Stomach (tissue), 19 donors: Measurements from ENCODE around the gene RAPGEFL1. TPM values are rescaled to one million over a fixed set of nuclear protein-coding genes. Genes with fewer than 3 reads are reported as not detected.
A peak's percentile ranks its signal among the peaks of the same experiment; 100 is the strongest.

ENCODE experiments used
- DNase-seq, 2 donors: peaks; one replicate each; pipeline versions ENCODE4 v3.0.0 to v3.0.0-alpha.2; 2013 to 2019
- H3K27ac ChIP-seq, 5 donors: fragments of 200-600 bp in 4 of 5; sonication (generic) in 4 of 5; one replicate each; pipeline ENCODE4 v1.5.1; 2013 to 2019; ENCODE audit warnings: mild to moderate bottlenecking in 1 of 5, moderate library complexity in 1 of 5
- H3K27me3 ChIP-seq, 3 donors: fragments of 200-600 bp; sonication (generic); one replicate each; pipeline ENCODE4 v1.5.1; 2017 to 2019; ENCODE audit warnings: mixed run types in 1 of 3
- H3K36me3 ChIP-seq, 4 donors: fragments of 200-600 bp; sonication (generic); 1 replicate in 3 of 4; 2 replicates in 1 of 4; pipeline ENCODE4 v1.5.1; 2016 to 2019
- H3K4me1 ChIP-seq, 4 donors: fragments of 200-600 bp; sonication (generic); one replicate each; pipeline ENCODE4 v1.5.1; 2016 to 2019
- H3K4me3 ChIP-seq, 4 donors: fragments of 200-600 bp; sonication (generic) in 3 of 4; one replicate each; pipeline ENCODE4 v1.5.1; 2016 to 2019; ENCODE audit warnings: mild to moderate bottlenecking in 1 of 4
- H3K9me3 ChIP-seq, 4 donors: fragments of 200-600 bp; sonication (generic); one replicate each; pipeline ENCODE4 v1.5.1; 2016 to 2019
- CTCF ChIP-seq, 7 experiments: fragments of 450-650 bp in 4 of 7; fragments of 200-600 bp in 3 of 7; sonication (generic) in 3 of 7; IDR thresholded peaks; one replicate each; pipeline ENCODE4 v1.5.1; 2016 to 2019; ENCODE audit warnings: antibody characterized with exemption in 7 of 7, control low read depth in 2 of 7, mild to moderate bottlenecking in 1 of 7
- EP300 ChIP-seq: sonication (generic); formaldehyde crosslinking; IDR thresholded peaks from one replicate; pipeline ENCODE4 v1.6.1; 2017; ENCODE audit warnings: antibody characterized with exemption
- POLR2A ChIP-seq, 4 donors: fragments of 450-650 bp; IDR thresholded peaks; one replicate each; pipeline ENCODE4 v1.6.1; 2016; ENCODE audit warnings: antibody characterized with exemption in 4 of 4, control low read depth in 2 of 4, mild to moderate bottlenecking in 1 of 4, moderate library complexity in 1 of 4
- POLR2AphosphoS5 ChIP-seq, 3 donors: sonication (generic); formaldehyde crosslinking; IDR thresholded peaks; one replicate each; pipeline ENCODE4 v1.6.1; 2016; ENCODE audit warnings: antibody characterized with exemption in 3 of 3
- WGBS, 5 donors: extraction: QIAGEN DNeasy Blood & Tissue Kit in 3 of 5; methylation state at CpG; one replicate each; pipeline versions ENCODE4 v1.1.5 to v1.1.7; 2013 to 2018; 5-methylcytosine and 5-hydroxymethylcytosine counted together
- intact Hi-C: fragments of 100-400 bp; cut with DNase I; formaldehyde crosslinking; loops from one replicate; pipeline ENCODE4 v1.15.1; 2023; ENCODE audit warnings: low total_unique reads
- long read RNA-seq, 10 donors: transcript quantifications; one replicate each; lab custom pipeline, GENCODE V29; 2026
- polyA plus RNA-seq, 3 donors: library from polyadenylated mRNA; stranded (reverse); fragments of 200-250 nt; gene quantifications; one replicate each; pipeline ENCODE4 v1.2.3, GENCODE V29; 2013
- total RNA-seq, 5 donors: library from RNA; depleted of rRNA; stranded (reverse); fragments of >200 nt; gene quantifications; one replicate each; pipeline versions ENCODE4 v1.1.0 to v1.2.3, GENCODE V29; 2014 to 2016
- donor health status: healthy with polysubstance abuse.
- donor health status: Bipolar disorder and iron deficiency.
- donor health status: healthy.

RAPGEFL1 gene
- total RNA-seq (100 to 1,000 TPM in 1 of 5 donors, 10 to 100 TPM in 3, 1 to 10 TPM in 1; 8.5 to 294 (median 29.0) TPM), polyA plus RNA-seq (10 to 100 TPM in 2 of 3 donors, 1 to 10 TPM in 1; 5.2 to 76.8 (median 15.4) TPM)
- long read RNA-seq, donor 1, result 0 reads
- long read RNA-seq, donor 2, full-length matches to known transcripts, result 2 of 2 reads
- long read RNA-seq, donor 2, partial matches to known transcripts, result 0 of 2 reads
- long read RNA-seq, donor 2, other reads (novel, unspliced or antisense), result 0 of 2 reads
- long read RNA-seq, donor 3, result 0 reads
- long read RNA-seq, donor 4, result 0 reads
- long read RNA-seq, donor 5, result 0 reads
- long read RNA-seq, donor 6, result 0 reads
- long read RNA-seq, donor 7, full-length matches to known transcripts, result 2 of 16 reads
- long read RNA-seq, donor 7, partial matches to known transcripts, result 14 of 16 reads
- long read RNA-seq, donor 7, other reads (novel, unspliced or antisense), result 0 of 16 reads
- long read RNA-seq, donor 8, result 0 reads
- long read RNA-seq, donor 9, result 0 reads
- long read RNA-seq, donor 10, full-length matches to known transcripts, result 1 of 1 reads
- long read RNA-seq, donor 10, partial matches to known transcripts, result 0 of 1 reads
- long read RNA-seq, donor 10, other reads (novel, unspliced or antisense), result 0 of 1 reads

GRCh38 chr17:40177275-40177874 is at the start of gene RAPGEFL1:
TSS of gene RAPGEFL1 (plus strand) at chr17:40177470. CDS start at chr17:40177862, 392 bp downstream.
- WGBS, 5 donors, result 0% methylated on average over 27 to 56 of the region's 57 CpGs
- H3K4me1 ChIP-seq, result peaks cover 37 to 57% (median 46%) of the 10 kb centered on the region in 4 donors
- DNase-seq, result peak; percentile 87 to 95
- no peaks in the 10 kb centered on the region for H3K9me3 ChIP-seq
- peak within 1 kb of the TSS; percentile 73 to 77 (median 75) for H3K27ac ChIP-seq
- peaks cover 8 to 38% (median 32%) of the 10 kb centered on the region in 4 donors for H3K36me3 ChIP-seq
- intact Hi-C loops, result no loop called here
- TF ChIP-seq POLR2A (IDR thresholded peaks at IDR 0.05), result no peak
- TF ChIP-seq EP300, result no peak
- TF ChIP-seq CTCF (IDR thresholded peaks at IDR 0.05), result no peak
- peak in 2 of 3 donors; percentile 23 to 60 for TF ChIP-seq POLR2AphosphoS5 (IDR thresholded peaks at IDR 0.05)
- peak within 1 kb of the TSS; percentile 52 to 61 (median 59) for H3K4me3 ChIP-seq
- peaks cover 0 to 8% (median 0%) of the 10 kb centered on the region in 3 donors for H3K27me3 ChIP-seq

GRCh38 chr17:40129498-40129897 is 47.8 kb upstream of the RAPGEFL1 start:
- H3K27me3 ChIP-seq, result no peaks in the 10 kb centered on the region
- no peak overlapping the region for H3K4me3 ChIP-seq
- 79 to 86% (median 81%) methylated on average over 5 of the region's 5 CpGs for WGBS, 5 donors
- no peak for DNase-seq
- peaks cover 63 to 93% (median 92%) of the 10 kb centered on the region in 4 donors for H3K36me3 ChIP-seq
- TF ChIP-seq CTCF (IDR thresholded peaks at IDR 0.05) (no peak), POLR2A (IDR thresholded peaks at IDR 0.05) (no peak), EP300 (no peak), POLR2AphosphoS5 (IDR thresholded peaks at IDR 0.05) (no peak)
- no peaks in the 10 kb centered on the region for H3K9me3 ChIP-seq
- intact Hi-C loops, result no loop called here
- peaks cover 12 to 79% (median 24%) of the 10 kb centered on the region in 4 donors for H3K4me1 ChIP-seq
- H3K27ac ChIP-seq, result peak overlapping the region in 2 of 5 donors; percentile 8 to 75

GRCh38 chr17:40130352-40131042 is 46.8 kb upstream of the RAPGEFL1 start:
- 76 to 88% (median 83%) methylated on average over 7 of the region's 7 CpGs for WGBS, 5 donors
- no peak overlapping the region for H3K4me3 ChIP-seq
- H3K9me3 ChIP-seq, result no peaks in the 10 kb centered on the region
- H3K27me3 ChIP-seq, result no peaks in the 10 kb centered on the region
- H3K4me1 ChIP-seq, result peaks cover 2 to 79% (median 18%) of the 10 kb centered on the region in 4 donors
- intact Hi-C loops, result loop anchor here (5.0 kb wide), 1 partner anchor 37 kb away; no protein-coding TSS in a partner anchor
- peak; percentile 43 to 47 for DNase-seq
- peaks cover 70 to 100% (median 100%) of the 10 kb centered on the region in 4 donors for H3K36me3 ChIP-seq
- no peak for TF ChIP-seq CTCF (IDR thresholded peaks at IDR 0.05)
- TF ChIP-seq POLR2A (IDR thresholded peaks at IDR 0.05), result no peak
- TF ChIP-seq EP300, result no peak
- TF ChIP-seq POLR2AphosphoS5 (IDR thresholded peaks at IDR 0.05), result no peak
- peak overlapping the region in 4 of 5 donors; percentile 19 to 75 (median 44) for H3K27ac ChIP-seq
